NCI-H748 (cell line): Measurements from ENCODE around the gene BRINP2.

Experiments
- DNase-seq: peaks from one replicate; lab custom pipeline; 2025; ENCODE audit not compliant: unreplicated experiment; lab: John Stamatoyannopoulos, UW

Gene BRINP2, protein sequence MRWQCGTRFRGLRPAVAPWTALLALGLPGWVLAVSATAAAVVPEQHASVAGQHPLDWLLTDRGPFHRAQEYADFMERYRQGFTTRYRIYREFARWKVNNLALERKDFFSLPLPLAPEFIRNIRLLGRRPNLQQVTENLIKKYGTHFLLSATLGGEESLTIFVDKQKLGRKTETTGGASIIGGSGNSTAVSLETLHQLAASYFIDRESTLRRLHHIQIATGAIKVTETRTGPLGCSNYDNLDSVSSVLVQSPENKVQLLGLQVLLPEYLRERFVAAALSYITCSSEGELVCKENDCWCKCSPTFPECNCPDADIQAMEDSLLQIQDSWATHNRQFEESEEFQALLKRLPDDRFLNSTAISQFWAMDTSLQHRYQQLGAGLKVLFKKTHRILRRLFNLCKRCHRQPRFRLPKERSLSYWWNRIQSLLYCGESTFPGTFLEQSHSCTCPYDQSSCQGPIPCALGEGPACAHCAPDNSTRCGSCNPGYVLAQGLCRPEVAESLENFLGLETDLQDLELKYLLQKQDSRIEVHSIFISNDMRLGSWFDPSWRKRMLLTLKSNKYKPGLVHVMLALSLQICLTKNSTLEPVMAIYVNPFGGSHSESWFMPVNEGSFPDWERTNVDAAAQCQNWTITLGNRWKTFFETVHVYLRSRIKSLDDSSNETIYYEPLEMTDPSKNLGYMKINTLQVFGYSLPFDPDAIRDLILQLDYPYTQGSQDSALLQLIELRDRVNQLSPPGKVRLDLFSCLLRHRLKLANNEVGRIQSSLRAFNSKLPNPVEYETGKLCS

DNA sequence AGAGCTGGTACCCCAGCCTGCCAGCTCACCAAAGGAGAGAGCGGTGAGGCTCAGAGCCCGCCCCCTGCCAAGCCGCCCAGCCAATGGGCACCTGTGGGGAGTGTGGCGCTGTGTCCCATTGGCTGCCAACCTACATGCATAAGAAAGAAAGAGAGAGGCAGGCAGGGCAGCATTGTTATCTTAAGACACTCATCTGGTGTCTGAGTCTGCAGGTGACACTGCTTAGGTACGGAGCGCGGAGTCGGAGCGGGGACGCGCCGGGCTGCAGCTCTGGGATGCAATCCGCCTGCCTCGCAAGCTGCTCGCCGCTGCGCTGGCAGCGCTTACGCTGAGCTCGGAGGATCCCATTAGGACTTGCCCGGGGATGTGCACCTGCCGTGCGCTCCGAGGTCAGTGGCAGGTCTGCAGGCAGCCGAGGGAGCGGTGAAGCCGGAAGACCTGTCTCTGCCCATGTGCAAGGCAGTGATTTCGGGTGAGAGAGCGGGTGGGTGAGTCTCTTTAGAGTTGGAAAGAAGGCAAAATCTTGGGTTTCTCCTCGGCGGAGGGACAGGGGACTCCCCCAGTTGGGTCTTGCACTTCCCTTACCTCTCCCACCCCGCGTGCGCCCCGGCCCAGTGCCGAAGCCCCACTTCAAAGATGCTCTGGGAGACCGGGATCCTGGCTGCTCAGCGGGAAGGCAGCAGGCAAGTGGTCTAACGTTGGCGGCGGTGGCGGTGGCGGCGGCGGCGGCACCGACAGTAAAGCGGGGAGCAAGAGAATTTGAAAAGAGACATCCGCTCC is at the start of gene BRINP2:
Gene BRINP2, plus strand, starts transcription at position 203 of the 780 bp plus-strand sequence. CDS start 58,919 bp downstream, outside the sequence.
- peak; percentile 94 for DNase-seq

DNA sequence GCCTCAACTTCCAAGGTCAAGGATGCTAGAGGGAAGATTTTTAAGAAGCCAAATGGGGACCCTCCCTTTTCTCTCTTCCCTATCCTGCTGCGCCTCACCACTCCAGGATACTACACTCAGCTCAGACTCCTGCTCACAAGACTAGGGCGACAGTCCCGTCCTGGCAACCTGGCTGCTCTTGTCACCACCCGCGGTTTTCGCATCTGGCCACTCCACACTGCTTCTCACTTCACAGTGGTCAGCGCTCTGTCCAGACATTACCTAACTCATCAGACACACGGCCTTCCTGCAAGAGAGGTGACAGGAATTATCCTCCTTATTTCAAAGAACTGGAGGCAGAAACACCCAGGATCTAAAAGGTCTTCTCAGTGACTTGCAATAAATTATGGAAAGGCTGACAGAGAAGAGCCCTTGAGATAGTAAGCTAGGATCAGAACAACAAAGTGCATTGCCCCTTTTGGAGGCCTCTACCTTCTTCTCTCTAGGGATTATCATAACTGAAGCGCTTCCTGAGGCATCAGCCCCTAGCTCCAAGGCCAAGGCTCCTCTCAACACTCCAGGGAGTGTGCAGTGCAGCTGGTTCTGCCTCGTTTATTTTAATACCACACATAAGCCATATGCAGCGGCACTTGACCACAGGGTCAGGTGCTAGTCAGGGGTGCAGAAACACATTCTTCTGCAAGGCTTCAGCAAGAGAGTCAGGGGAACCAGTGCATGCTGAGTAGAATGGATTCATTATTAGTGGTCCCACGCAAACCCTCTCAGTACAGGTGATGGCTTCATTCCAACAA is 48.1 kb upstream of the BRINP2 start:
- DNase-seq = no peak

DNA sequence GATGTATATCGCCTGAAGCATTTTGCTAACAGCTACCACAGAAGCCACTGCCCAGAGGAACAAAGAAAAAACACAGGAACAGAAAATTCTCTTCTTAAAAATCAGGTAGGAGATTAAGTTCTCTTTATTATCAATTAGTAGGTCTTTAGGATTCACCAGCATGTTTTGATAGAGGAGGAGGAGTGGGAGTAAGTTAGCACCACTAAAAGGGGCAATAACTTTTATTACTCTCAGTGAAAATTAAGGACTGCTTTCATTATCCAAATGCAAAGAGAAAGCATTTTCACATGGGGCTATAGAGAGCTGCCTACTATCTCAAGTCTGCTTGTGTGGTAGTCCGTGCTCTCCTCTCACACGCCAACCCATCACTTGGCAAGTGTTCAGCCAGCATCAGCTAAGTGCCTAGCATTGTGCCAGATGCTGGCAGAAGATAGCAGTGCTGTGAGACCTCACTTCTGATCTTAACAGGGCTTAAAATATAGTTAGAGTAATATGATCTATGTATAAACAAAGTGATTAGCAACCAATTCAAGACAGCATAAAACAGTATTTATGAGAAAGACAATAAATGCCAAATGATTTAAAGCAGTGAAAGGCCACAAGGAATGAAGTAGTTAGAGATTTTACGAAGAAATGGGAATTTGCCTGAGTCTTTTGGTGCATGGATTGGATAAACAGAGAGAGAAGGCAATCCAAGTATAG is 46.0 kb upstream of the BRINP2 start:
- no peak for DNase-seq

DNA sequence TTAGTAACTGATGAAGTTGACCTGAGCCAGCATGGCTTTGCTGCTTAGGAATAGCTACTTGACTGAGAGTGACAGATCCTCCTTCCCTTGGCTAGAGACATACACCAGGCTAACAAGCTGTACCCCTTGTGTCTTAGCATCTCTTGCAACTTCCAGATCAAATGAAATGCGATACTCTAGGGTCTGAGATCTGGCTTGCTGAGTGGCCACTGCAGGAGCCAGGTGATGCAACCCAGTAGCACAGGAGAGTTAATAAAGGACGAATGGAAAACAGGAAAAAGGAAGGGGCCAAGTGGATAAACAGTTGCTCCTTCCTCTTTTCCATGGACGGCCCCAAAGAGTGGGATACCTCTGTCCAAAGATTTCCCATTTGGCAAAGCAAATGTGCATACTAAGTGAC is 44.5 kb upstream of the BRINP2 start:
- DNase-seq = no peak

DNA sequence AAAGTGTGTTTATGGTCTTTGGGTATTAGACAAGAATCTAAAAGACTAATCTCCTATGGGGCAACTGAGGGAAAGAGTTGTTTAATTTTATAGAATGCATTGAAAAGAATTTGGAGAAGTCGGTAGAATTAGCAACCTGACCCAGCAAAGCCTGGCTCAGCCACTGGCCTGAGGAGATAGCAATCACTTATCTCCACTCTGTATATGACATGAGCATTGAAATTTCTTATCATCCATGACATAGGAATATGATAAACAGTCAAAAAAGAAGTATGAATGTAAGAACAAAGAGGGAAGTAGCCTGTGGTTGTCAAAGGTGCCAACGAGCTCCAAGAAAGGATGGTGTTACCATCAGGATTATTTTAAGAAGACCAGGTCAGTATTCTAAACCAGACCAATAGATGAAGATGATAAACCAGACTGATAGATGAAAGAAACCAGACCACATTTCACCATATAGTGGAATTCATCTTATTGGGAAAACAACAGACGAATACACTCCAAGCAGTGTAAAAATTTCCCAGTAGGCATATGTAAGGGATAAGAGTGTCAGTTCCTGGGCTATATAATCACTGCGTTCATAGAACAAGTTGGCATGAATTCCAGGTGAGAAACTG is 42.0 kb upstream of the BRINP2 start:
- DNase-seq = no peak

DNA sequence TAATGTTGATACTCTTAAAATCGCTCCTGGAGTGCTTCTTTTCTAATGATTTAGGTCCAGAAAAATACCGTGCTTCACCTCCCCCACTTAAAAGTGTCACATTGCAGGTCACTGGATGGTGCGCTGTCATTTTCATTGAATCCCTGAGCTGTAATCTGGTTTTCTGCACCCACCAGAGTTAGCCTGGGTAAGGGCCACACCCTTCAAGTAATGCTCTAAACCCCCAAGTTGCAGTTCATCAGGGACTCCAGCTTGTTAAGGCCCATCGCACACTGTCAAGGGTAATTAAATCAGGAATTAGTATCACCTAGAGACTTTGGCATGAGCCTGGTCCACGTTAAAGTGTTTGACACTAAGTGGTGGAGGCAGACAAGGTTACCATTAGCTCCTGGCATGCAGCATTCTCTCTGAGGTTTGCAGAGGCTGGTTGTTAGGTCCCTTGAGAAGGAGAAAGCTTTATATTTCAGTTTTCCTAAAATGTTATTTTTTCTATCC is 40.3 kb upstream of the BRINP2 start:
- no peak for DNase-seq

DNA sequence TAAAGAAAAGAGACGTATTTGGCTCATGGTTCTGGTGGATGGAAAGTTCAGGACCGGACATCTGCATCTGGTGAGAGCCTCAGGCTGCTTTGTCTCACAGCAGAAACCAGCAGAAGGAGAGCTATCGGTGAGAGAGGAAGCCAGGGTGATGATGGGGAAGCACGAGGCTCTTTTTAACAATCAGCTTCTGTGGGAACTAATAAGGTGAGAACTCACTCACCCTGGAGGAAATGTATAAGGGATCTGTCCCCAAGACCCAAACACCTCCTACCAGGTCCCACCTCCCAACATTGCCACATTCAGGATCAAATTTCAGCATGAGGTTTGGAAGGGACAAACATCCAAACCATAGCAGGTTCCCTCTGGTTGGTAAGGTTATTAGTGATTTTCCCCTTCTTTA is 39.0 kb upstream of the BRINP2 start:
- no peak for DNase-seq

DNA sequence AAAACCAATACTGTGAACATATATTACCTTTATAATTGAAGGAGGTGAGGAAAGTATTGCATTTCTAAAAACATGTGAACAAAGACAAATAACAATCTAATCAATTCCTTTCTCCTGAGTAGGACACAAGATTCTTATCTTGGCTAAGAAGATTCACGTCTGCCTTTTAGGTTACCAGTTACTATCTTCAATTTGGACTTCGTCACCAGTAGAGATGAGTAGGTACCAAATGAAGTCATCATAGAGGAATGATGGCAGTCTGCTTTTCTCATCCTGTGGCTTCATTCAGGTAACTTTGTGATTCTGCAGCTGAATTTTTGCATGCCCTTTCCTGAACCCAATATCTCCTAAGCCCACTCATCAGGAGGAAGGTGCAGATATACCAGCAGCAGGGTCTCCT is 38.6 kb upstream of the BRINP2 start:
- no peak for DNase-seq

DNA sequence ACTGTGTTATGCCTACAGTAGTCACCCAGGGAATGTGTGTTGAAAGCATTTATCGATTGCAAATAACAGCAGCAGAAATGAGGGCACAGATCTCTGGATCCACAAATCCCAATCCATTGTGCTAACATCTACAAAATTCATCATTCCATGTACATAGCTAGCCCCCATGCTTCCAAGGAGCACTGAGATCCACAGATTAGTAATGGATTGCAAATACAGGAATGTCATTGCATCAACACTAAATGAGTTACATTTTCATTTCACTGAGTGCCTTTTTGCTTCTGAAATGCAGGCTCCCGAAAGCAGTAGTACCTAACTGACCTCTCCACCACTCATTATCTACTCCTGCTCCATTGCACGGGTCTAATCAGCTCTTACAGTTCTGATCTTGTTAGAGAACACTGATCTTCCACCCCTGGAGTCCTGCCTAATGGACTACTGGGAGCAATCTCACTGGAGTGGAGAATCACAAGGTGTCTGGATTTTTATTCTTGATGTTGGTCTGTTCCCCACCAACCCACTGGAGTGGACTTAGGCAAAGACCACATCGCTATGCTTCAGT is 36.7 kb upstream of the BRINP2 start:
- no peak for DNase-seq

DNA sequence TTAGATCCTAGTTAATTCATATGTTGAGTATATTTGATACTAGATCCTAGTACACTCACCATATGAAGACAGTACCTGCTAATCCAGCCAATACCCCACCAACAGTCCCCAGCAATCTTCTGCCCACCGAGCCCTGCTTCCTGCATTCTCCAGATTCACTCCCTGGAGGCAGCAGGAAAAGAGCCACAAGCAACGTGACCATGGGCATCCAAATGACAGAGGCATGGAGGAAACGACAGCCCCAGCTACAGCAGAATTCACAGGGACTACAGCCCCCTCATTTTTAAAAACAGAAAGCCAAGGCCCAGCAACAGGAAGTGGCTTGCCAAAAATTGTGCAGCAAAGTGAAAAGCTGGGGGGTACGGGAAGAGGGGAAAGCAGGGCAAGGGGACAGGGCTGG is 35.5 kb upstream of the BRINP2 start:
- DNase-seq = no peak

DNA sequence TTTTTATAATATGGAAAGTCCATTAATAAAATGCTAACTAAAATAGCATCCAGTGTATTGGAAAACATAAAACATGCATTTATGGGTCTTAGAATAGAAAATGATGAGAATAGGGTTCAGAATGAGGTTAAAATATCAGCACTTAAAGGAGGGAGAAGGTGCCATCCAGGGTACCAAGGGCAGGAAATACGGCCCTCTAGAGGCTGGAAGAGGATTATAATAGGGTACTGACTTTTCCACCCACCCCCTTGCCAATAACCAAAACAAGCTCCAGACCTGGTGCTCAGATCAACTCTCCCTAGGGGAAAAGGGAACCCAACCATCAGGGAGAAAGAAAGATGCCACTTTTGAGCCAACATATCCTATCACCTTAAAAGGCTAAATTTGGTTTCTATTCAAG is 32.9 kb upstream of the BRINP2 start:
- no peak for DNase-seq

DNA sequence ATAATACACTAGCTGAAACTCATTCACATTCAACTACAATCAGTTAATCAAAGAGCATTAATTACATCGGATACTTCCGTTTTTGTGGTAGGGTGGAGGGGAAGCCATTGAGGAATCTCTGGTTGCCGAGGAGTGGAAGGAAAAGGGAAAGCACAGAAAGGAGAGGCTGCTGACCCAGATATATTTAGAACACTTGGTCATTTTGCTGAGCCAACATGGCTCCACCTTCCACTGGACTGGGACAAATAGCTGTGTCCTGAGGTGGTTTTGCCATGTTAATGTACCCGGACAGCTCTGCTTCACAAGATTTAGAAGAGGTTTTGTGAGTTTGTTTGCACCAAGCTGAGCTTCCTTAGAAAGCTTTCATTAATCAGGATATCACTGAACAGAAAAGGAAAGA is 32.4 kb upstream of the BRINP2 start:
- no peak for DNase-seq

DNA sequence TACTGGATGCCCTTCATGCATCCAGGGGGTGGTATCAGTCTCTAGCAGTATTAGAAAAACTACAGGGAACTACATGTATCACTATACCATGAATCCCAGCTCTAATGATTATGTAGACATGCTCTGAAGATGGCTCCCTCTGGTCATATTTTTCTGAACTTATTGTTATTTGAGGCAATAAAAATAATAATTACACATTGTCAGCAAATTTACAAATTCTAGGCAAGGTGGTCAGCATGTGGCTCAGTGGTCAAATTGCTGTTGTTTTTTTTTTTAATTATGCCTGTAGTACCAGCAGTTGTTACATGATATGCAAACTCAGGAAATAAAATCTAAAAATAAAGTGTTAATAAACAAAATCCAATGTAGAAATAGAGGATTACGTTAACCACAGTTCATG is 28.7 kb upstream of the BRINP2 start:
- DNase-seq = no peak

DNA sequence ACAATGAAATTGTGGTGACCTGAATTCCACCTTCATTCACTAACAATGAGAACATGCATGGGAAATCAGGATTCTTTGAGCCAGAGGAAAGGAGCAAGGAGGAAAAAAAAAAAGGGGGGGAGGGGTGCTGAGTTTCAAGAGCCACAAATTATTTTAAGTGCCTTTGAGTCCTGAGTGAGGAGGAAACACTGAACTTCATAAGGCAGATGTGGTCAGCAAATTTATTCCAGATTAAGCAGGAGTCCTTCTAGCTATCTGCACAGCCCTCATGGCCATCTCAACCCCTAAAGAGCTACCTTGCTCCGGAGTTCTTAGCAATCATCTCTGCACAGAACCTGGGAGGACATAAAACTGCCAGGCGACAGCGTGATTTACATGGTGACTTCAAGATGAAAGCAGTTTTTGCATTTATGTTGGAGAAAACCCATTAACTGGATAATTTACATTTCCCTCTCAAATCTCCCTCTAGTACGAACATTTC is 27.9 kb upstream of the BRINP2 start:
- DNase-seq = no peak

DNA sequence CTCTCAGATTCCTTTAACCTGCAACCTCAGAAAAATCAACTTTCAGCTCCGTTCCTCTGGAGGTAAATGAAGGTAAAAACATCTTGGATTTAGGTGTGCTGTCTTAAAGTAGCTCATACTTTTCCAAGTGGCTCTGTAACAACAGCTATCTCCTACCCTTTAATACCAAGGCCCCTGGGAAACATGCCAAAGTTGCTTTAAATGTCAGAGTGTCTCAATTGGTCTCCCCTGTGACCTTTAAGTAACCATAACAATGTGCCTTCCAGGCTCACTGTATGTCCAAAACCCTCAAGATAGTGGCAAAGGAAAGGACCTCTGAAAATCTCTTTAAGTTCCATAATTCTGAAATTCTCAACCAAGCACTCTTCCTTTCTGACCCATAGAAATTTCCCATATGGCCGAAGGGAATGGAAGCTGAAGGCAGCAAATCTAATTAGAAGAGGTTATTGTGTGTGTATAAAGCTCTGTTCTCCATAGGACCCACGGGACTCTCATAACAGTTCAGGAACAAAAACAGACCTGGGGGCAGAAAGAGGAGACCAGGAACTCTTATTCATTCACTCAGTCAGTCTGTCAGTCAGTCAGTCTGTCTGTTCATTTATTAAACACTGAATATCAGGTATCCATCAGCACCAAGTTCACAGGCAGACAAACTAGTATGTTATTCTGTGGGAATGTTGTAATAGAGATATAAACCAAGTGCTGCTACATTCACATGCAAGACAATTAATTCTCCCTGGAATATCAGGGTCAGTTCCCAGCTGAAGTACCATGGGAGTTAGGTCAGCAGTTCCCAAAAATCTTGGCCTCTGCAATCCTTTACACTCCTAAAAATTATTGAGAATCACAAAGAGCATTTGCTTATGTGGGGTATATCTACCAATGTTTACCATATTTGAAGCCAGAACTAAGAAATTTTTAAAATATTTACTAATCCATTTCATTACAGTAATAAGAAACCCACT is 25.4 kb upstream of the BRINP2 start:
- no peak for DNase-seq

DNA sequence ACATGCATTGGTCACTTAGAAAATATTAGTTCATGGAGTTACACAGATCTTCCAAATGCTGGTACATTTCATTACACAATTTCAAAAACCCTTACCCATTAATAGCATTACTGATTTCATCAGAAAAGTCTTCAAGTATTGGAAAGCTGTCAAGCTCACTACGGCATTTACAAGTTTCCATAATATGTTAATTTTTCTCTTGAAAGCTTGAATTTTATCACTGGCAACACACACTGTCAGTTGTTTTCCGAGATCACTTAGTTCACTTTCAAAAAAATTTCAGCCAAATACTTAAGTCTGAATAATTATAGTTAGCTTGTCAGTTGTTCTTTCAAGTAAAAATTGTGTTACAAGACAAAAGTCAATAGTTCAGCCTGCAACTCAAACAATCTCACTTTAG is 24.3 kb upstream of the BRINP2 start:
- no peak for DNase-seq

DNA sequence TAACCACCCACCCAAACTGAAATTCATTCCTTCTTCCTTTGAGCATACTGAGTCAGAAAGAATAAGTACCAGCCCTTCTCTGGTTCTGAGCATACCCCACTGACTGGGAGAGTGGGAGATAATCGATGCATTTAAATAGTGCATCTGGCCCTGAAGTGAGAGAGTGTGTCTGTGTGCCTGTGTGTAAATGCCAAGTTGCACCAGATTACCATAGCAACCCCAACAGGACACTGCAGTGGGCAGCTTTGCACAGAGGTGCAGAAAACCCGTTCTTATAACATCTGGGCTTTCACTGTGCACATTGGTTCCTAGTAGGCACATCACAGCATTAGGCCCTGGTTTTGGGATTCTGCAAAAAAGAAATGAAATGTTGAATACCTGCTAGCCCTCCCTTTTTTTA is 8.5 kb upstream of the BRINP2 start:
- peak; percentile 18 for DNase-seq

DNA sequence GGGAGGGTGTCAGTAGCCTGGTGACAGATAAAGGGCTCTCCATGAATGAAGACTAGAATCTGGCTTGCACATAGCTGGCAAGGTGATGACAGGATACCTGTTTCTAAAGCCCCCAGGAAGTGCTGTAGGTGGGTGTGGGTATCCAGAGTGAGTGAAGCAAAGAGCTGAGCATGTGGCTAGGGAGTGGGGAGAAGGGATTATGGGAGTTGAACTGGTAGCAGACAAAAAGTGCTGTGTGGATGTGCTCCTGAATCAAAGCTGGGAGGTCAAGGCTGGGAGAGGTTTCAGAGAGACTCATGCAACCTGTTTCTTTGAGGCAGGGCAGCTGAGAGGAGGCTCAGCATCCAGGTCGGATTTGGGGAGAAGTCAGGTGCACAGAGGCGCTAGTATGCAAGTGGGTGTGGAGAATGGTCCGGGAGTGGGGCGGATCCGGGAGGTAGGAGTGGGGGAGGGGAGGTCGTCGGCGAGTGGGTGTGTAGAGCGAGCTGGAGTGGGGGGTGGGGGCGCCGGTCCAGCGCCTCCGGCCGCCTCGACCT is 6.8 kb upstream of the BRINP2 start:
- DNase-seq = peak; percentile 59
